Stimulated activated CD4-positive, alpha-beta T cell treated with anti-CD3 and anti-CD28 coated beads, Interleukin-4, amount 100 ng/mL, for 1 hour (primary cell): ENCODE results near the gene ARSI.

Experiments used
- DNase-seq: peaks from one replicate; pipeline ENCODE4 v3.0.0-alpha.2; 2020

Gene ARSI

DNA sequence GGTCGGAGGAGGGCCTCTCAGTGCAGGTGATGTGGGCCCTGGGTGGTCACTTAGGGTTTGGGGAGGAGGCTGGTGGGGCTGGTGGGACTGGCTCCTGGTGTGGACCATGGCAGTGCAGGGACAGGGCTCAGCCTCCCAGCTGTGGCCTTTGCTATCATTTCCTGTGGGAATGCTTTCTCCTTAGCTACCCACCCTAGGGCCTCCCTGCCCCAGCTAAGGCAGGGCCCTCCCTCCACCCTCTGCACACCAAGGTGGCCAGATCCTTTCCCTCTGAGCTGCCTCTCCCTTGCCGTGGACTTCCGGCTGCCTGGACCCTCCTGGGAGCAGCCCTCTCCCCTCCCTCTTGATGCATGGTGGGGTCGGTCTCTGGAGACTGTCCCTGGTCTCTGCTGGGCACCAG is 22.7 kb upstream of the ARSI start:
- DNase-seq, result no peak

DNA sequence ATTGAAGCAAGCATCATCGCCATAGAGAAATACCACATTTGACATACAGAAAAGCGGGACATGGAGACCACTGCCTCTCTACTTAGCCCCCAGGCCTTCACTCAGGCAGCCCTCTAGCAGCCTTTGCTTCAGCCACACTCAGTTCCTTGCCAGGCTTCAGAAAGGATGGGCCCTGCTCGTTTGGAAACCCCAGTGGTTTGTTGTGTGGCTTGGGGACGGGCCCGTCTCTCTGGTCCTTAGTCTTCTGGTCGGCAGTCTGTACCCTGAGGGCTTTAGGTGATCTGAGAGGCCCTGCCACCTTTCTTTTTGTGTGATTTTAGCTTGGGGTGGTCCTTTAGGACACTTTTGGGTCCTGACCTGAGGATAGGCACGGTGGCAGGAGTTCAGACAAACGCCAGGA is 21.1 kb upstream of the ARSI start:
- DNase-seq, result no peak

DNA sequence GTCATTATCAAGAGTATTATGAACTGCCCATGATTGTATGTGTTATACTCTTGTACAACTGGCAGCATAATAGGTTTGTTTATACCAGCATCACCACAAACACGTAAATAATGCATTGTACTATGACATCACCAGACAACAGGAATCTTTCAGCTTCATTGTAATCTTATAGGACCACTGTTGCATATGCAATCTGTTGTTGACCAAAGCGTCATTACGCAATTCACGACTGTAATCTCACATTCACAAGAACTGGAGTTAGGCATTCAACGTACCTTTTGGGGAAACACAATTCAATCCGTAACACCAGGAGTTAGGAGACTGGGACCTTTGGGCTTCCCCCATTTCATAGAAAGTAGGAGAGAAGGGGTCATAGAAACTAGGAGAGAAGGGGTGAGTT is 20.4 kb upstream of the ARSI start:
- no peak for DNase-seq

DNA sequence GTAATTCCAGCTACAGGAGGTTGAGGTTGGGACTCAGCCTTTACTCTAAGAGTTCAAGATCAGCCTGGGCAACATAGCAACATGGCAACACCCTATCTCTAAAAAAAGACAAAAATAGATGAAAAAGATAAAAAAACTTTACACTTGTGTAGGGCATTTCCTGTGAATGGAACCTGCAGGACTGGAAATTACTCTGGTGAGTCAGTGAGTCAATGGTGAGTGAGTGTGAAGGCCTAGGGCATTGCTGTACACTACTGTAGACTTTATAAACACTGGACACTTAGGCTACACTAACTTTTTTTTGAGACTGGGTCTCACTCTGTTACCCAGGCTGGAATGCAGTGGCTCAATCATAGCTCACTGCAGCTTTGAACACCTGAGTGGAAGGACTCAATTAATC is 19.5 kb upstream of the ARSI start:
- no peak for DNase-seq

- DNase-seq, result no peak
Observed at GRCh38 chr5:150321784-150322183, 19.1 kb upstream of the ARSI start.

- DNase-seq, result no peak
Observed at GRCh38 chr5:150321211-150321610, 18.5 kb upstream of the ARSI start.

DNA sequence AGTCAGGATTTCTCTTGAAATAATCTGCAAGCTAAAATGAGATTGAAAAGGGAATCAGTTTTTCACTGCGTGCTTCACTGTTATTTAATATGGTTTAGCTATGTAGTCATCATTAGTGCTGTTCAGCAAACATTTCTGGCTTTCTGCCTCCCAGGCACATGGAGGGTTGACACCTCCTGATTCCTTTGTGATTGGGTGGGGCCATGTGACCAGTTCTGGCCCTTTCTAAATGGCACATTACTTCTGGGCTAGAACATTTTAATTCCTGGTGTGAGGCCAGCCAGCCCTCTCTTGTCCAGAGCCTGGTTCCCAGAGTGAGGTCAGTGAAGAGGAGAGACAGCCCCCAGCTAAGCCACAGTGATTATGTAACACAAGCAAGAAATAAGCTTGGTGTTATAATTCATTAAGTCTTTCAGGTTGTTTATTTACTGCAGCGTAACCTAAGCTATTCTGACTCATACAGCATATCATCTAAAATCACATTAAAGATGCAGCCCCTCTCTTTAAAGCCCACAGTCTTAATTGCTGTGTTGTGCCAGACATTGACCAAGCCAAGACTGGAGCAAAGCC is 17.4 kb upstream of the ARSI start:
- DNase-seq, result no peak

DNA sequence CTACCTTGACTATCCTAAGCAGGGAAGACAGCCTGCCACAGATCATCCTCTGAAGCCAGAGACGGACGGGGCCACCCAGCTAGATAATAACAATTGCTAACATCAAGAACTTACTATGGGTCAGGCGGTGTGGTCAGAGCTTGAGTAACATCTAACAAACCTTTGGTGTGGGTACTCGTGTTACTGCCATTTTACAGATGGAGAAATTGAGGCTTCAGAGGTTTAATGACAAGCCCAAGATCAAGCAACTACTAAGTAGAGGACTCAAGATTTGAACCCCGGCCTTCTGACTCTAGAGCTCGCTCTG is 16.7 kb upstream of the ARSI start:
- DNase-seq, result no peak

GRCh38 chr5:150318613-150319483 is 16.1 kb upstream of the ARSI start:
- no peak for DNase-seq

- no peak for DNase-seq
Observed at GRCh38 chr5:150317048-150318003, 14.6 kb upstream of the ARSI start.

GRCh38 chr5:150316320-150316719 is 13.6 kb upstream of the ARSI start:
- no peak for DNase-seq

DNA sequence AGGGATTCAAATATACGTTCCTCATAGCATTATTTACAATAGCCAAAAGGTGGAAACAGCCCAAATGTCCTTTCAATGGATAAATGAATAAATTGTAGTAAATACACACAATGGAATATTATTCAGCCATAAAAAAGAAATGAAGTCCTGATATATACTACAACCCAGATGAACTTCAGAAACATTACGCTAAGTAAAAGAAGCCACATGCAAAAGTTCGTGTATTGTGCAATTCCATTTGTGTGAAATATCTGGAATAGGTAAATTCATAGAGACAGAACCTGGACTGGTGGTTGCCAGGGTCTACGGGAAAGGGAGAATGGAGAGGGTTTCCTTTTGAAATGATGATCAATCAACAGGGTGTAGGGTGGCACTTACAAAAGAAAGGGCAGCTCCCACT is 12.5 kb upstream of the ARSI start:
- DNase-seq, result no peak

DNA sequence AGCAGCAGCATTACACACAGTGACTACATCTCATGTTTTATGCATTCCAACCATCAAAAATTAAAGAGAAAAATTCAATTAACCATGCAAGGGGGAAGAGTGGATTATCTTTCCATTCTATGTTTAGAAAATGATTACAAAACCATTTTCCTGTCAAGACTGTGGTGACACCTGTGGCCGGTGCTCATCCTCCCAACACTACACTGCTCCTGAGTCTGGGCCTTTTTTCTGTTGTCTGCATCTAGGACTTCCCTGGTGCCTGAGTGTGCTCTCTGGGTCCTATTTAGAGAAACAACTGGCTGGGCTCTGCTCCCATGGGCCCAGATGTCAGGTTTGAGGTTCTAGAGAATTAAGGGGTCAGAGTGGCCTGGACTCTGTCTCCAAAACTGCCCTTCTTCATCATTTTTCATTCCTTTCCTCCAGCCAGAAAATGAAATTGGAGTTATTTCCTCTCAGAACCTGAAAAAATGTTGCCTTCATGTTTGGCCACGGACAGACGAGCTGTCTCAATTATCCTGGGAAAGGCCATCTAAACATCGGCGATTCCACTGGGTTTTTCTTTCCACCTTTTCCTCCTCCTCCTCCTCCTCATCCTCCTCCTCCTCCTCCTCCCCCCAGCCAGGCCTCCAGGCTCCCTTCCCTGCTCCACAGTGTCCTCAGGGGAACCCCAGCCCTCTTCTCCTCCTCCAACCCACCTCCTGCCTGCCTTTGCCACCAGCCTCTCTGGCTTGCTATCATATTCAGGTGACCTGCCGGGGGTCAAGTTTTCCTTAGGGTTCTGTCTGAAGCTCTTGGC is 11.4 kb upstream of the ARSI start:
- DNase-seq, result no peak

- DNase-seq, result no peak
Observed at GRCh38 chr5:150313501-150313900, 10.8 kb upstream of the ARSI start.

GRCh38 chr5:150312518-150312917 is 9.8 kb upstream of the ARSI start:
- DNase-seq, result no peak

- DNase-seq, result no peak
Observed at GRCh38 chr5:150311015-150311692, 8.4 kb upstream of the ARSI start.

DNA sequence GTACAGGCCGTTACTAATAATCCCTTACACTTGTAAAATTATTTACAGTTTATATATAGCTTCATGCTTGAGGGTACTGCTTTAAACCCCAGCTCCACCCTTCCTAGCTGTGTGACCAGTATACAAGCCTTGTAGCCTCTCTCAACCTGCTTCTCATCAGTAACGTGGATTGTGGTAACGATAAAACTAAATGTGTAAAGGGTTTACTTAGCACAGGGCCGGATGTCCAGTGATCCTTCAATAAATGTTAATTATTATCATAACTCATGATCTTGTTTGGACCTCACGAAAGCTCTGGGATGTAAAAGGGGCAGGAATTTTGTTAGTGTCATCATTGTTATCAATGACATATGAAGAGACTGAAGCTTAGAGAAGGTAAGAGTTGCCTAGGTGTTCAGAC is 7.5 kb upstream of the ARSI start:
- DNase-seq, result no peak

DNA sequence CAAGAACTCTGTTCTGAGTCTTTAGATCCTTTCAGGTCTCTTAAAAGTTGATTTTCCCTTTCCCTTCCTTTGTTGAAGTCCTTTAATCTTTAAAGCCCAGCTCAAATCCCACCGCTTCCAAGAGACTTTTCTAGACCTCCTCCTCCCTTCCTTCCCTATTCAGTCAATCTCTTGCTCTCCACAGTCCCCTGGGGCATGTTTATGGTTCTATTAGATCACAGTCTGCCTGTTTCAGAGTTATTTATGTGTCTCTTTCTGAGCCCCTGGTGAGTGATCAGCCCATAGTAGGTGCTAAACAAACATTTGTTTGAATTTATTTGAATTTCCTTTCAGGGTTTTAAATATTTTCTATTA is 7.2 kb upstream of the ARSI start:
- no peak for DNase-seq

DNA sequence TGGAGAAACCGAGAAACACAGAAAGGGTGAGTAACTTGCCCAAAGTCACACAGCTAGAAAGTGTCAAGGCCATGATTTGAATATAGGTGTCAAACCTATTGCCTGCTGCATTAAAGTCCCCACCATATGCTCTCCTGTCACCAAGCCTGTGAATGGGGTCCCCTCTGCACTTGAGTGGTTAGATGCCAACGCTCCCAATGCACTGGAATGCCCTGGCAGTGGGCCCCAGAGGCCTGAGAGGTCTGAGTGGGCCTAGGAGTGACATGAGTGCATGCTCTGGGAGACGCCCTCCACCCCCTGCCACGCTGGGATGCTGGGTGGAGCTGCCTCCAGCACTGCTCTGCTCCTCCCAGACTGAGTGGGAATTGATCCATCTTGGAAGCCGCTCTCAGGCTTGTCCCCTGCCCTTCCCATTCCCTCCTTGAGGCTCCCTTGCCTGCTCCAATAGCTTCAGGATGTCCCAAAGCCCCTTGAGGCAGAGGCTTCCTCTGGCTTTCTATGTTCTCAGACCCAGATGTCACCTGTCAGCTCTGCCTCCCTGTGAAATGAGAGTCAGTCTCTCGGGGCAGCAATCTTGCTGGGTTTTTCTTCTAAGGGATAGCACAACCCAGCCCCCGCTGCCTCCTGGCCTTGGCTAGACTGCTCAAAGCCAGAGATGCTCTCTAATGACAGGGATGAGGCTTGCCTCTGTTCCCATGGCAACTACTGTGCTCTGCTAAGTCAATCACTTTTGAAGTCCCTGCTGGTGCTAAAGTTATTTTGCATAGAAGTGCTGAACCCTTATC is 6.6 kb upstream of the ARSI start:
- no peak for DNase-seq

DNA sequence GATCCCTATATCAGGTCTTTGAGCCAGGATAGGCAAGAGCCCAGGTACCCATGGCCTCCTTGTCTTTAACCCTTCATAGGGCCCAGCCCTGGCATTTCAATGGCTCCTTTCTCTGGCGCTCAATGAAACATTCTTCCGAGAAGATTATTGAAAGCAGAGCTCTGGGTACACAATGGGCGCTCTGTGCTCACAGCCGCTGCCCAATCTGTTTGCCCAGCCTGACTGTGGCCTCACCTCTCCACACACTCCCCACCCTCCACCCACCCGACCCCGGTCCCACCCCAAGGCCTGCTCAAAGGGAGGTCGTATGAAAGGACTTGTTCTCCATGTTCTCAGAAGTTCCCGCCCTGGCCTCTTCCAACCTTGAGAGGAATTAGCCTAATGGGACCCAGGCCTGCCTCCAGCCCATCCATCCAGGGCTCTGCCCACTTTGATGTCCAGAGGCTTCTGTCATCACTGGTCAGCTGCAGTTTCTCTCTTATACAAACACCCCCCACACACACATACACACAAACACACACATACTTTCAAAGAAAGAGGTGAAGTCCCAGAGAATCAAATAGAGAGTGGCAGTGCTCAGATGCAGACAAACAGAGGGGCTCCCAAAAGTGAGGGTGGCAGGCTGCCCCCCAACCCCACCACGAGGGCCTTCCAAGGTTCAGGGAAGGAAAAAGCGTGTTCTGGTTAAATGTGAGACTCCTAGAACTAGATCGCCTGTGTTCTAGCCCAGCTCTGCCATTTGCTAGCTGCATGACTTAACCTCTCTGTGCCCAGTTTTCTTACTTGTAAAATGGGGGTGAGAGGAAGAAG is 5.1 kb upstream of the ARSI start:
- DNase-seq, result no peak

DNA sequence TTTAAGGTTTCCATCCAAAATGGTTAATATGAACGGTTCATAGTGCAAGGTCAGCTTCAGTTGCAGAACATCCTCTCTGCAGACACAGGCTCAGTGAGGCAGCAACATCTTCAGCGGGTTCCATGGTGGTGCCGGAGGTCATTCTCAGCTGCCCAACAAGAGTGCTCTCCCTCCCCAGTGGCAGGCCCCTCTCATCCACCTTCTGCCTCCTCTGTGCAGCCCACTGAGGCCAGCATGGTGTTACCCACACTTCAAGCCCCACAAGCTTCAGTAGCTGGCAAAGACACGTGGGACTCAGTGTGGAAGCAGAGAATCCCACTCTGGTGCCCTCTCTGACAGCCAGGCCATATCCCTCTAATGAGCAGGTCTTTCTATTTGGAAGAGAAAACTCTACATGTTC is 4.1 kb upstream of the ARSI start:
- DNase-seq, result no peak
